GM10847 (cell line): ENCODE results near the gene EVA1C.

Experiments
- POLR2A ChIP-seq: IDR thresholded peaks from 2 replicates; pipeline ENCODE4 v1.6.1; 2011; ENCODE audit not compliant: insufficient read length; ENCODE audit errors: extremely low read depth

Gene EVA1C

GRCh38 chr21:32532636-32533035, 120.1 kb downstream of the EVA1C start:
- TF ChIP-seq POLR2A, result no peak

GRCh38 chr21:32533053-32533452, 120.5 kb downstream of the EVA1C start:
- no peak for TF ChIP-seq POLR2A

- no peak for TF ChIP-seq POLR2A
Observed at GRCh38 chr21:32533611-32534010, 121.1 kb downstream of the EVA1C start.

- no peak for TF ChIP-seq POLR2A
Observed at GRCh38 chr21:32534113-32534512, 121.6 kb downstream of the EVA1C start.

- no peak for TF ChIP-seq POLR2A
Observed at GRCh38 chr21:32535612-32536011, 123.1 kb downstream of the EVA1C start.

GRCh38 chr21:32537569-32537881, 125.0 kb downstream of the EVA1C start:
- TF ChIP-seq POLR2A, result no peak

GRCh38 chr21:32538147-32538792, 125.8 kb downstream of the EVA1C start:
- TF ChIP-seq POLR2A, result no peak

DNA sequence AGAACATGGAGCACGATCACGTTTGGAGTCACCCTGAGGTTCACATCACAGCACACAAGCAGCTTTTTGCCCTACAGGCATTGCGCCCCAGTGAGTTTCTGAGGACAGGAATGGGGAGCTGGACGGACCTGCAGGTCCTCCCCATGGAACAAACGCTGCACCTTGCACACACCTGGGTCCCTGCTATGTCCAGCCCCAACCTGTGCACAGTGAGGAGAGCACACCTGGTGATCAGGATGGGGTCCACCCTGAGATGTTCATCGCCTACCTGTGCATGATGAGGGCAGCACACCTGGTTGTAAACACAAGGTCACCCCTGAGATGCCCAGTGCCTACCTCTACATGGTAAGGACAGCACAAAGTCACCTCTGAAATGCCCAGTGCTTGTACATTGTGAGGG, 126.9 kb downstream of the EVA1C start:
- TF ChIP-seq POLR2A, result no peak

GRCh38 chr21:32543975-32544374, 131.5 kb downstream of the EVA1C start:
- no peak for TF ChIP-seq POLR2A

DNA sequence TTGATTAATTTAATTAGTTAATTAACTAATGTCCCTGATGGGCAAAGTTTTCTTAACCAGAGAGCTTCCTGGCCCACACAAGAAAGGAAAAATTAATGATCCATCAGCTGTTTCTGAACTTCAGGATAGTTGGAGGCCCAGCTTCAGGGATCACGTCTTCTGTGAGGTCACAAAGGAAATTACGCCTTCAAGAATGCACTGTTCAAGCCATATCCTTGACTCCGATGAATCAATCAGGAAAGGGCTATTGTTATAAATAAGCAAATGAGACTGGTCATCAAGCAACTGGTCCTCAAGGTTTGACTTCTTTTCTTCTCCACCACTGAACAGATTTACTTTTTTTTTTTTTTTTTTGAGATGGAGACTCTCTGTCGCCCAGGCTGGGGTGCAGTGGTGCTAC, 132.2 kb downstream of the EVA1C start:
- no peak for TF ChIP-seq POLR2A

DNA sequence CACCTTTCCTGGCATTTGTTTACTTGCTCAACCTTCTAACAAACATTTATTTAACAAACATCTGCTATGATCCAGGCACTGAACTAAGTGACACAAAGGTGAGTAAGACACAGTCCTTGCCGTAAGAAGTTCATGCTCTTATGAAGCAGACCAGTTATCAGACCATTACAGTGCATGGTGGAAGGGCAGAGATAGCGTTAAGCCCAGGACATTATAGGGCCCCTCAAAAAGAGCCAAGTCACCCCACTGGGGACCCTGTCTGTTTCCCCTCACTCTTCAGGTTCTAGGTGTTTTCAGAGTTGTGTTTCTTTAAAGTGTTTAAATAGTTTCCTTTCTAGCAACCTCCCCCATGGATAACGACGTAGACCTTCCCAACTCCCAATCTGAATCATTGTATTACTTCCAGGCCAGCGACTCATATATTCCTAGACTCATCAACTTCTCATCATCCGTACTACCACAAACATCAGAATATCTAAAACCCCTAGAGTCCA, 133.5 kb downstream of the EVA1C start:
- TF ChIP-seq POLR2A, result no peak

- TF ChIP-seq POLR2A, result no peak
Observed at GRCh38 chr21:32547018-32547417, 134.5 kb downstream of the EVA1C start.

DNA sequence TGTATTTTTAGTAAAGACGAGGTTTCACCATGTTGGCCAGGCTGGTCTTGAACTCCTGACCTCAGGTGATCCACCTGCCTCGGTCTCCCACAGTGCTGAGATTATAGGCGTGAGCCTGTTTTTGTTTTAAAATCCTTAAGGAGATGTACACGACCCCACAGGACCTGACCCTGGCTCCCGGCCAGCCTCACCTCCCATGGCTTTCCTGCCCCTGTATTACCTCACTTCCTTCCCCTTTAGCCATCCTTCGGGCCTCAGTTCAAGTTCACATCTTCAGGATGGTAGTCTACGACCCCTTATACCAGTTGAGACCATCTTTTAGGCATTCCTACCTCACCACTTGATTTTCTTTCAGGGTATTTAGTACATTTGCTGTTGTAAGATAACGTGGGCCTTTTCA, 136.5 kb downstream of the EVA1C start:
- TF ChIP-seq POLR2A, result no peak

DNA sequence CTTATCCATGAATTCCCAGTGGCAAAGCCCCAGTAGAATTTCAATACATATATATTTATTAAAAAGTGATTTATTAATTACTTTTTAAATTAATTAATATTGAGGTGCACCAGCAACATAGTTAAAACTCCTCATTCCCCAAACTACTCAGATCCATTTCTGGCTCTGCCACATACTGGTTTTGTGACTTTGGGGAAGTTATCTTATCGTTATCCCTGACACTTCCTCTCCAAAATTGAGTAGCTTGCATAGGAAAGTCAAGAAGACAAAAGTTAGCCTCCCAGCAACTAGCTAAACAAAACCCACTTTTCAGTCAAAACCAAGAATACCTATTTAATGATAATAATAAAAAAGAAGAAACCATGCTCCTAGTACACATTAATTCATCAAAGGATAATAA, 136.9 kb downstream of the EVA1C start:
- no peak for TF ChIP-seq POLR2A

GRCh38 chr21:32549886-32550285, 137.4 kb downstream of the EVA1C start:
- TF ChIP-seq POLR2A, result no peak

- TF ChIP-seq POLR2A, result no peak
Observed at GRCh38 chr21:32554832-32555638, 142.5 kb downstream of the EVA1C start.

GRCh38 chr21:32558106-32558505, 145.6 kb downstream of the EVA1C start:
- TF ChIP-seq POLR2A, result no peak

DNA sequence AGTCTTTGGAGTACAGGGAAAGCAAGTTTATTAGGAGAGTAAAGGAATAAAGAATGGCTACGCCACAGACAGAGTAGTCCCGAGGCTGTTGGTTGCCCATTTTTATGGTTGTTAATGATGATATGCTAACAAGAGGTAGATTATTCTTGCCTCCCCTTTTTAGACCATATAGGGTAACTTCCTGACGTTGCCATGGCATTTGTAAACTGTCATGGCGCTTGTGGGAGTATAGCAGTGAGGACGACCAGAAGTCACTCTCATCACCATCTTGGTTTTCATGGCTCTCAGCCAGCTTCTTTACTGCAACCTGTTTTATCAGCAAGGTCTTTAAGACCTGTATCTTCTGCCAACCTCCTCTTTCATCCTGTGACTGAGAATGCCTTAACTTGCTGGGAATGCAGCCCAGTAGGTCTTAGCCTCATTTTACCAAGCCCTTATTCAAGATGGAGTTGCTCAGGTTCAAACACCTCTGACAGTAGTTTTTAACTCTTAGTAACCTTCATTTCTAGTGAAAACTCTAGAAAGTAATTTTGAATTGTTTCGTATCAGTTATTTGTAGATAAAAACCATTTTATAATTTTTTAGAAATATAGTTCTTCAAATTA, 146.6 kb downstream of the EVA1C start:
- TF ChIP-seq POLR2A, result no peak
